Keratinocyte (primary cell): ENCODE results near the gene ANKS1A. TPM values are rescaled to one million over a fixed set of nuclear protein-coding genes. Genes with fewer than 3 reads are reported as not detected.

Experiments used
- DNase-seq: peaks from one replicate; pipeline ENCODE4 v3.0.0-alpha.2; 2011; ENCODE audit warnings: low read depth, missing footprints, low spot score
- FAIRE-seq: peaks from 2 replicates; lab custom pipeline; 2011; peaks lifted over from hg19 to GRCh38; lab: Jason Lieb, UNC
- H2AFZ ChIP-seq: 2 replicates; pipeline ENCODE4 v1.6.0; 2012; ENCODE audit warnings: low read length, control low read depth, inconsistent platforms; ENCODE audit not compliant: control insufficient read depth
- H3K27ac ChIP-seq: 2 replicates; pipeline ENCODE4 v1.5.1; 2011; ENCODE audit warnings: low read length; ENCODE audit not compliant: control insufficient read depth, insufficient read depth
- H3K27me3 ChIP-seq: 3 replicates; pipeline ENCODE4 v1.6.0; 2011; ENCODE audit warnings: low read length; ENCODE audit not compliant: control insufficient read depth, insufficient read depth; ENCODE audit errors: extremely low read depth
- H3K36me3 ChIP-seq, 2 experiments: 2 replicates in 1 of 2; 3 replicates in 1 of 2; pipeline ENCODE4 v1.5.1; 2011; ENCODE audit warnings: low read length in 2 of 2, mild to moderate bottlenecking in 1 of 2; ENCODE audit not compliant: control insufficient read depth in 2 of 2, insufficient read depth in 2 of 2; ENCODE audit errors: extremely low read depth in 1 of 2
- H3K4me1 ChIP-seq: 3 replicates; pipeline ENCODE4 v1.5.1; 2011; ENCODE audit warnings: low read length; ENCODE audit not compliant: control insufficient read depth, insufficient read depth; ENCODE audit errors: extremely low read depth
- H3K4me2 ChIP-seq: 3 replicates; pipeline ENCODE4 v1.6.0; 2011; ENCODE audit warnings: low read depth, low read length; ENCODE audit not compliant: control insufficient read depth, insufficient read depth; ENCODE audit errors: extremely low read depth
- H3K4me3 ChIP-seq, 3 experiments: fragments of 200-600 bp in 1 of 3; sonication (generic) in 1 of 3; 2 replicates in 2 of 3; 3 replicates in 1 of 3; pipeline ENCODE4 v1.5.1; 2011 to 2016; ENCODE audit warnings: low read length in 3 of 3, mild to moderate bottlenecking in 3 of 3, control low read depth in 2 of 3, inconsistent platforms in 1 of 3, low read depth in 1 of 3, mixed read lengths in 1 of 3, mixed run types in 1 of 3, moderate library complexity in 1 of 3; ENCODE audit not compliant: control insufficient read depth in 2 of 3, insufficient read depth in 2 of 3; ENCODE audit errors: extremely low read depth in 1 of 3
- H3K79me2 ChIP-seq: 2 replicates; pipeline ENCODE4 v1.6.0; 2012; ENCODE audit warnings: low read length; ENCODE audit not compliant: control insufficient read depth, insufficient read depth
- H3K9ac ChIP-seq: 3 replicates; pipeline ENCODE4 v1.6.0; 2011; ENCODE audit warnings: low read length; ENCODE audit not compliant: control insufficient read depth, insufficient read depth; ENCODE audit errors: extremely low read depth
- H3K9me1 ChIP-seq: 3 replicates; pipeline ENCODE4 v1.6.0; 2011; ENCODE audit warnings: low read length; ENCODE audit not compliant: control insufficient read depth, insufficient read depth; ENCODE audit errors: extremely low read depth
- H3K9me3 ChIP-seq: 2 replicates; pipeline ENCODE4 v1.5.1; 2012; ENCODE audit warnings: low read depth, low read length; ENCODE audit not compliant: control insufficient read depth
- H4K20me1 ChIP-seq: 3 replicates; pipeline ENCODE4 v1.6.0; 2011; ENCODE audit warnings: low read length; ENCODE audit not compliant: control insufficient read depth, insufficient read depth; ENCODE audit errors: extremely low read depth
- CTCF ChIP-seq, 3 experiments: IDR thresholded peaks in 1 of 3; conservative IDR thresholded peaks in 1 of 3; optimal IDR thresholded peaks in 1 of 3; 2 replicates in 2 of 3; 3 replicates in 1 of 3; pipeline versions ENCODE3 to v1.5.1; 2011; ENCODE audit warnings: low read length in 3 of 3, mild to moderate bottlenecking in 3 of 3, moderate library complexity in 2 of 3, control low read depth in 1 of 3, inconsistent platforms in 1 of 3; ENCODE audit not compliant: insufficient read depth in 2 of 3; ENCODE audit errors: extremely low read depth in 1 of 3
- EZH2 ChIP-seq: IDR thresholded peaks from one replicate; pipeline ENCODE4 v1.6.1; 2012; ENCODE audit warnings: inconsistent platforms, mild to moderate bottlenecking, low read length, moderate library complexity
- dilution Hi-C: fragments of 300-500 bp; cut with MboI; formaldehyde crosslinking; loops from one replicate; pipeline ENCODE4 v1.7.0; 2020; ENCODE audit warnings: low sequenced_read_pairs; ENCODE audit not compliant: extremely low pct_ligation_motif_present
- polyA plus RNA-seq, 5 experiments: library from polyadenylated mRNA; depleted of rRNA in 3 of 5; stranded (reverse) in 3 of 5; stranded (forward) in 1 of 5; unstranded in 1 of 5; fragments of >200 nt; gene quantifications; 1 replicate in 1 of 5; 2 replicates in 3 of 5; 3 replicates in 1 of 5; pipeline versions ENCODE4 v1.2.1 to v1.2.3, GENCODE V29; 2011 to 2012; ENCODE audit warnings: missing spikeins in 2 of 5, low read depth in 1 of 5, low replicate concordance in 1 of 5

ANKS1A gene
- polyA plus RNA-seq, 1 donor (not counting 4 experiments of a cell fraction or from before 2014, with no cell fraction given) = 8.6 TPM

- peaks cover 53% of the 10 kb centered on the region for H3K79me2 ChIP-seq
- H4K20me1 ChIP-seq = peaks cover 12% of the 10 kb centered on the region
- no peak for DNase-seq
- FAIRE-seq = no peak
- no peaks in the 10 kb centered on the region for H3K36me3 ChIP-seq
- TF ChIP-seq EZH2 (no peak), CTCF (optimal IDR thresholded peaks at IDR 0.05 in 1 of 3, IDR thresholded peaks at IDR 0.05 in 1 of 3, conservative IDR thresholded peaks at IDR 0.05 in 1 of 3; ENCODE audit: extremely low read depth in 1 of 3, insufficient read depth in 2 of 3, low read length in 3 of 3) (no peak)
- H3K9ac ChIP-seq = no peak overlapping the region
- dilution Hi-C loops = no loop called here
- no peaks in the 10 kb centered on the region for H3K27me3 ChIP-seq
- no peak overlapping the region for H3K27ac ChIP-seq
- no peak overlapping the region for H3K4me2 ChIP-seq
- no peaks in the 10 kb centered on the region for H3K9me3 ChIP-seq
- no peak overlapping the region for H3K4me3 ChIP-seq
- peaks cover 17% of the 10 kb centered on the region for H3K4me1 ChIP-seq
- H2AFZ ChIP-seq = no peak overlapping the region
- H3K9me1 ChIP-seq = peaks cover 3% of the 10 kb centered on the region
These were observed 5.6 kb downstream of the ANKS1A start for GRCh38 chr6:34894693-34895092.

GRCh38 chr6:34897130-34897529 is 8.1 kb downstream of the ANKS1A start:
- no peak overlapping the region for H3K4me3 ChIP-seq
- H3K9me1 ChIP-seq = no peaks in the 10 kb centered on the region
- H3K36me3 ChIP-seq = no peaks in the 10 kb centered on the region
- H3K27ac ChIP-seq = no peak overlapping the region
- H3K9me3 ChIP-seq = no peaks in the 10 kb centered on the region
- H3K4me2 ChIP-seq = no peak overlapping the region
- H3K79me2 ChIP-seq = peaks cover 41% of the 10 kb centered on the region
- peaks cover 9% of the 10 kb centered on the region for H4K20me1 ChIP-seq
- FAIRE-seq = no peak
- H2AFZ ChIP-seq = no peak overlapping the region
- H3K27me3 ChIP-seq = no peaks in the 10 kb centered on the region
- TF ChIP-seq EZH2 (no peak), CTCF (optimal IDR thresholded peaks at IDR 0.05 in 1 of 3, IDR thresholded peaks at IDR 0.05 in 1 of 3, conservative IDR thresholded peaks at IDR 0.05 in 1 of 3; ENCODE audit: extremely low read depth in 1 of 3, insufficient read depth in 2 of 3, low read length in 3 of 3) (no peak)
- dilution Hi-C loops = no loop called here
- no peak overlapping the region for H3K9ac ChIP-seq
- no peak for DNase-seq
- H3K4me1 ChIP-seq = no peaks in the 10 kb centered on the region
